HepG2 (cell line): ENCODE data around the gene LHFPL6.

Source experiments
- ATF7 ChIP-seq, 2 experiments: fragments of 450-650 bp in 1 of 2; sonication (generic) in 1 of 2; formaldehyde crosslinking in 1 of 2; IDR thresholded peaks; 2 replicates each; pipeline versions ENCODE4 v1.4.0 to v1.6.1; 2016 to 2020; ENCODE audit warnings: antibody characterized with exemption in 1 of 2, mild to moderate bottlenecking in 1 of 2, missing genetic modification reagents in 1 of 2
- CTCF ChIP-seq: sonication (generic); formaldehyde crosslinking; IDR thresholded peaks from 2 replicates; pipeline ENCODE4 v1.5.0; 2020; ENCODE audit warnings: mild to moderate bottlenecking, missing genetic modification reagents, moderate library complexity
- DBP ChIP-seq: sonication (generic); formaldehyde crosslinking; IDR thresholded peaks from 2 replicates; pipeline ENCODE4 v1.4.0; 2020; ENCODE audit warnings: missing genetic modification reagents; ENCODE audit errors: not compliant biosample characterization
- FIP1L1 ChIP-seq: fragments of 200-400 bp; formaldehyde crosslinking; IDR thresholded peaks from 2 replicates; pipeline ENCODE4 v1.6.1; 2018; ENCODE audit warnings: low read depth, mild to moderate bottlenecking, low read length, moderate library complexity, borderline replicate concordance; ENCODE audit not compliant: insufficient read depth
- NFATC3 ChIP-seq: sonication (generic); formaldehyde crosslinking; IDR thresholded peaks from 2 replicates; pipeline ENCODE4 v1.5.1; 2020; ENCODE audit warnings: mild to moderate bottlenecking, missing genetic modification reagents
- POLR2AphosphoS5 ChIP-seq: IDR thresholded peaks from 2 replicates; pipeline ENCODE4 v1.6.1; 2012; ENCODE audit warnings: low read depth, low read length
- TCF7 ChIP-seq: sonication (generic); IDR thresholded peaks from 2 replicates; pipeline ENCODE4 v1.6.1; 2016; ENCODE audit warnings: antibody characterized with exemption, low read depth
- ZBTB42 ChIP-seq: sonication (generic); formaldehyde crosslinking; IDR thresholded peaks from 2 replicates; pipeline ENCODE4 v1.5.0; 2020; ENCODE audit warnings: mild to moderate bottlenecking, missing genetic modification reagents
- ZFP36 ChIP-seq: fragments of 150-350 bp; IDR thresholded peaks from 2 replicates; pipeline ENCODE4 v1.6.1; 2018; ENCODE audit warnings: borderline replicate concordance, low read length, low read depth; ENCODE audit not compliant: partially characterized antibody
- ZNF468 ChIP-seq: sonication (generic); formaldehyde crosslinking; IDR thresholded peaks from 2 replicates; pipeline ENCODE4 v1.8.0; 2022; ENCODE audit warnings: mild to moderate bottlenecking, moderate library complexity, missing genetic modification reagents
- ZNF484 ChIP-seq: sonication (generic); formaldehyde crosslinking; IDR thresholded peaks from 2 replicates; pipeline ENCODE4 v1.5.1; 2020; ENCODE audit warnings: mild to moderate bottlenecking, low read depth, missing genetic modification reagents, borderline replicate concordance
- ZNF530 ChIP-seq: sonication (generic); formaldehyde crosslinking; IDR thresholded peaks from 2 replicates; pipeline ENCODE4 v1.5.0; 2020; ENCODE audit warnings: low read depth, mild to moderate bottlenecking, missing genetic modification reagents
- ZNF552 ChIP-seq: sonication (generic); formaldehyde crosslinking; IDR thresholded peaks from 2 replicates; pipeline ENCODE4 v1.9.0; 2022; ENCODE audit warnings: missing genetic modification reagents, mild to moderate bottlenecking, borderline replicate concordance
- ZNF577 ChIP-seq: sonication (generic); formaldehyde crosslinking; IDR thresholded peaks from 2 replicates; pipeline ENCODE4 v1.4.0; 2020; ENCODE audit warnings: mild to moderate bottlenecking, low read depth, missing genetic modification reagents, borderline replicate concordance

GRCh38 chr13:39315796-39316195, 287.2 kb downstream of the LHFPL6 start:
- TF ChIP-seq NFATC3 (CRISPR knock-in tag), result no peak
- TF ChIP-seq TCF7, result no peak
- TF ChIP-seq ZBTB42 (CRISPR knock-in tag), result no peak
- TF ChIP-seq ZFP36, result no peak
- no peak for TF ChIP-seq ZNF552 (CRISPR knock-in tag)
- no peak for TF ChIP-seq ZNF577 (CRISPR knock-in tag)
- no peak for TF ChIP-seq CTCF (CRISPR knock-in tag)
- no peak for TF ChIP-seq ATF7 (IDR thresholded peaks at IDR 0.05)
- no peak for TF ChIP-seq ATF7 (CRISPR knock-in tag; IDR thresholded peaks at IDR 0.05)
- no peak for TF ChIP-seq ZNF530
- no peak for TF ChIP-seq ZNF484
- no peak for TF ChIP-seq ZNF468 (CRISPR knock-in tag)
- no peak for TF ChIP-seq FIP1L1
- no peak for TF ChIP-seq DBP (CRISPR knock-in tag)
- TF ChIP-seq POLR2AphosphoS5, result no peak
